ENCODE results near the gene KIF26B.

The KIF26B gene

GRCh38 chr1:245121523-245121922 lies 33.3 kb upstream of the KIF26B start:
- no peak overlapping the region for H3K4me2 ChIP-seq (ENCODE audit: low read depth, low read length, poor library complexity, severe bottlenecking)
- H3K4me3 ChIP-seq (ENCODE audit: low read length, poor library complexity, severe bottlenecking) = no peak overlapping the region
- H3K27me3 ChIP-seq (ENCODE audit: insufficient read depth, low read length, poor library complexity, severe bottlenecking) = no peaks in the 10 kb centered on the region
- H3K79me2 ChIP-seq (ENCODE audit: insufficient read depth, low read length) = no peaks in the 10 kb centered on the region
- no peaks in the 10 kb centered on the region for H3K36me3 ChIP-seq (ENCODE audit: insufficient read depth, low read length)
- H3K9me3 ChIP-seq (ENCODE audit: insufficient read depth, low read depth, low read length) = no peaks in the 10 kb centered on the region
- H4K20me1 ChIP-seq (ENCODE audit: insufficient read depth, low read length, poor library complexity, severe bottlenecking) = no peaks in the 10 kb centered on the region
- no peaks in the 10 kb centered on the region for H3K9me2 ChIP-seq (replicated peaks; ENCODE audit: low read depth, low read length)
- no peaks in the 10 kb centered on the region for H3K4me1 ChIP-seq (ENCODE audit: insufficient read depth, low read length, poor library complexity, severe bottlenecking)
- no peak overlapping the region for H3K9ac ChIP-seq (ENCODE audit: low read depth, low read length, poor library complexity, severe bottlenecking)
- no peaks in the 10 kb centered on the region for H3F3A ChIP-seq (ENCODE audit: low read depth)
- no peak overlapping the region for H2AFZ ChIP-seq (ENCODE audit: low read length)
- TF ChIP-seq CTCF (conservative IDR thresholded peaks at IDR 0.05; ENCODE audit: low read length) (no peak), EZH2phosphoT487 (IDR thresholded peaks at IDR 0.05; ENCODE audit: borderline replicate concordance) (no peak)

GRCh38 chr1:245124241-245124640 lies 30.5 kb upstream of the KIF26B start:
- Histone ChIP-seq H3K79me2 (ENCODE audit: insufficient read depth, low read length) (no peaks in the 10 kb centered on the region), H3K9ac (ENCODE audit: low read depth, low read length, poor library complexity, severe bottlenecking) (no peak overlapping the region), H3K4me1 (ENCODE audit: insufficient read depth, low read length, poor library complexity, severe bottlenecking) (no peaks in the 10 kb centered on the region), H3K9me3 (ENCODE audit: insufficient read depth, low read depth, low read length) (no peaks in the 10 kb centered on the region), H3K4me3 (ENCODE audit: low read length, poor library complexity, severe bottlenecking) (no peak overlapping the region), H3K27me3 (ENCODE audit: insufficient read depth, low read length, poor library complexity, severe bottlenecking) (no peaks in the 10 kb centered on the region), H3K4me2 (ENCODE audit: low read depth, low read length, poor library complexity, severe bottlenecking) (no peak overlapping the region), H3K9me2 (replicated peaks; ENCODE audit: low read depth, low read length) (no peaks in the 10 kb centered on the region), H3F3A (ENCODE audit: low read depth) (no peaks in the 10 kb centered on the region), H2AFZ (ENCODE audit: low read length) (no peak overlapping the region), H3K36me3 (ENCODE audit: insufficient read depth, low read length) (no peaks in the 10 kb centered on the region), H4K20me1 (ENCODE audit: insufficient read depth, low read length, poor library complexity, severe bottlenecking) (no peaks in the 10 kb centered on the region)
- TF ChIP-seq EZH2phosphoT487 (IDR thresholded peaks at IDR 0.05; ENCODE audit: borderline replicate concordance) = no peak
- TF ChIP-seq CTCF (conservative IDR thresholded peaks at IDR 0.05; ENCODE audit: low read length) = no peak

- TF ChIP-seq EZH2phosphoT487 (IDR thresholded peaks at IDR 0.05; ENCODE audit: borderline replicate concordance) = no peak
- no peak for TF ChIP-seq CTCF (conservative IDR thresholded peaks at IDR 0.05; ENCODE audit: low read length)
- Histone ChIP-seq H3K9me2 (replicated peaks; ENCODE audit: low read depth, low read length) (no peaks in the 10 kb centered on the region), H3K36me3 (ENCODE audit: insufficient read depth, low read length) (no peaks in the 10 kb centered on the region), H3F3A (ENCODE audit: low read depth) (no peaks in the 10 kb centered on the region), H3K4me1 (ENCODE audit: insufficient read depth, low read length, poor library complexity, severe bottlenecking) (no peaks in the 10 kb centered on the region), H2AFZ (ENCODE audit: low read length) (no peak overlapping the region), H3K9ac (ENCODE audit: low read depth, low read length, poor library complexity, severe bottlenecking) (no peak overlapping the region), H3K4me3 (ENCODE audit: low read length, poor library complexity, severe bottlenecking) (no peak overlapping the region), H3K79me2 (ENCODE audit: insufficient read depth, low read length) (no peaks in the 10 kb centered on the region), H3K27me3 (ENCODE audit: insufficient read depth, low read length, poor library complexity, severe bottlenecking) (no peaks in the 10 kb centered on the region), H3K4me2 (ENCODE audit: low read depth, low read length, poor library complexity, severe bottlenecking) (no peak overlapping the region), H3K9me3 (ENCODE audit: insufficient read depth, low read depth, low read length) (no peaks in the 10 kb centered on the region), H4K20me1 (ENCODE audit: insufficient read depth, low read length, poor library complexity, severe bottlenecking) (no peaks in the 10 kb centered on the region)
These were observed 30.1 kb upstream of the KIF26B start for GRCh38 chr1:245124644-245125043.

All from Loucy (cell line).